HuH-7 (cell line): ENCODE measurements around the gene ADH5.
"Not testable (repeated sequence)": the region's sequence is repeated elsewhere in the genome, so short reads cannot be mapped to it uniquely, and the experiment has no call there.

Experiments used
- DNase-seq: peaks from one replicate; pipeline ENCODE4 v3.0.0; 2011; ENCODE audit warnings: low spot score

ADH5 gene

DNA sequence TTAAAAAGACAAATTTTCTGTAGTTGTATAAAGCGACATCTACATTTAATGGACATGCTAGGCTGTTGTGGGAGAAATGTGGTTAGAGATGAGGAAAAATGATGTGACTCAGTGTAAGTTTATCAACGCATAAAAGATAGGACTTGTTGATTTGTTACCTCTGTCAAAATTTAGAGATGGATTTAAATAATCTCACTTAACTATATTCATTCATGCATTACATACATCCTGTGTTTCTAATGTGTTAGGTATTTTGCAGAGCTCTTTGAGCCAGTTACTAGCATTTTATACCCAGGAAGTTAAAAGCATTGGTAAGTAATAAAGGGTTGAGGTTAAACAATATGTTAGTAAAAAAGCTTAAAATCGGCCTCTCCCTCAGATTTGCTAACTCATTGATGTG lies 58.7 kb downstream of the ADH5 start:
- DNase-seq: no peak

- DNase-seq: no peak
Measured at GRCh38 chr4:99029018-99029735, 59.4 kb downstream of the ADH5 start.

GRCh38 chr4:99028187-99028586 lies 60.4 kb downstream of the ADH5 start:
- no peak for DNase-seq

DNA sequence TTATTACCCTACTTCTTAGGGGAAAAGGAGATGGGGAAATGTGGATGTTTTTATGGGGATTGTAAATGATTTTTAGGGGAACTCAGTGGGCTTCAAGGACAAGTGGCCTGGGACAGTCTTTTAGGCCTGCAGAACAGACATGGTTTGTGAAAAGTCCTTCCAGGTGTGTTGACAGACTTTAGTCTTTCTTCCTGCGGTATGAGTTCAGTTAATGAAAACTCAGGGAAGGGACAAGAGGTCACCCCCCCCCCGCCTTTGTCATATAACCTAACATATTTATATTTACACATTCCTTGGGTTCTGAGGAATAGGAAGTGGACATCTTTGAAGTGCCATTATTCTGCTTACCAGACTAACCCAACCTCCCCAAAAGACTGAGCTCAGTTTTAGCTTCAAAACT lies 61.3 kb downstream of the ADH5 start:
- no peak for DNase-seq

DNA sequence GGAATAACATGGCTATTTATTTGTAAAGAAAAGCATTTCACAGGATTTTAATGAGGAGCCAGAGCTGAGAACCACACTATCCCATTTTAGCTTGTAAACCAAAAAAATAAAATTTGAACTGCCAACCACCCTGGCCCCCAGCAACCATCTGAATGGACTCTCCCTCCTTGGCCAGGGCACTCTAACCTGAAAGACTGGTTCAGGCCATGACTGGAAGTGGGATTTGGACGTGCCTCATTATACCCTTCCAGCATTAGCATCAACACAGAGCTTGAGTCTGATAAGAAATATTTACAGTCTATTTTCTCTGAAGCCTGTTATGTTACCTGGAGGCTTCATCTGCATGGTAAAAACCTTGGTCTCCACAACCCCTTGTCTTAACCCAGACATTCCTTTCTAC lies 63.1 kb downstream of the ADH5 start:
- DNase-seq: no peak

DNA sequence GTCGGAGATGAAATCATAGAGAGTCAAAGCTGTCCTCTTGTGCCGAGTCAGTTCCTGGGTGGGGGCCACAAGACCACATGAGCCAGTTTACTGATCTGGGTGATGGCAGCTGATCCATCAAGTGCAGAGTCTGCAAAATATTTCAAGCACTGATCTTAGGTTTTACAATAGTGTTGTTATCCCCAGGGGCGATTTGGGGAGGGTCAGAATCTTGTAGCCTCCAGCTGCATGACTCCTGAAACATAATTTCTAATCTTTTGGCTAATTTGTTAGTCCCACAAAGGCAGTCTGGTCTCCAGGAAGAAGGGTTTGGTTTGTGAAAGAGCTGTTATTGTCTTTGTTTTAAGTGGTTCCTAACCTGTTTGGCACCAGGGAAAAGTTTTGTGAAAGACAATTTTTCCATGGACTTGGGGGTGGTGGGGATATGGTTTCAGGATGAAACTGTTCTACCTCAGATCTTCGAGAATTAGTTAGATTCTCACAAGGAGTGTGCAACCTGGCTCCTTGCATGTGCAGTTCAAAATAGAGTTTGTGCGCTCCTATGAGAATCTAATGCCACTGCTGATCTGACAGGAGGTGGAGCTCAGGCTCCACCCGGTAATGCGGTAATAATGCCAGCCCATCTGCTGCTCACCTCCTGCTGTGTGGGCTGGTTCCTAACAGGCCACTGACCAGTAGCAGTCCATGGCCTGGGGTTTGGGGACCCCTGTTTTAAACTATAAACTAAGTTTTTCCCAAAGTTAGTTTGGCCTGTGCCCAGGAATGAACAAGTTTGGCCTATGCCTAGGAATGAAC lies 63.9 kb downstream of the ADH5 start:
- DNase-seq: no peak

GRCh38 chr4:99023800-99024251 lies 64.8 kb downstream of the ADH5 start:
- DNase-seq: not testable (repeated sequence)

GRCh38 chr4:99022566-99022965 lies 66.0 kb downstream of the ADH5 start:
- DNase-seq: no peak

DNA sequence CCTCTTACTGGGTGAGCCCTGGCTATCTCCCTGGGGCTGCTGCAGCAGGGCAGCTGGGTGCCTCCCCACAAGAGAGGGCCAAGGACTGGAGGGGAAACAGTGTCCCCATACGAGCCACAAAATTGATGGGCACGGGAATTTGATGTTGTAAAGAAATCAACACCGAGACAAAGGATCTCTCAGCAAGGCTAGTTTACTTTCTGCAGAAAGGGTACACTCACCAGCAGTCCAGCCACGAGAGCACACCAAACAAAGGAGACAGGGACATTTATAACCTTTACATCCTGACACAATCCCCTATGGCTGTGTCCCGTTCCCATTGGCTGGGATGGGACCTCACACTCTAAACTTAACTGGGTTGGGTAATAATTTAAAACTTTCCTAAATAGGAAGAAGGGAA lies 67.2 kb downstream of the ADH5 start:
- DNase-seq: no peak
